Measurements from ENCODE around the gene FOXP1.

- TF ChIP-seq RNF2 (IDR thresholded peaks at IDR 0.05; ENCODE audit: borderline replicate concordance, low read depth, low read length, missing control alignments, poor library complexity, severe bottlenecking) (no peak), EZH2 (IDR thresholded peaks at IDR 0.05; ENCODE audit: low read depth, low read length, severe bottlenecking) (no peak), E2F6 (IDR thresholded peaks at IDR 0.05) (no peak), CHD1 (IDR thresholded peaks at IDR 0.05; ENCODE audit: low read depth, low read length) (no peak), POLR2A (IDR thresholded peaks at IDR 0.05; ENCODE audit: control extremely low read depth in 1 of 2, low read depth in 2 of 2, low read length in 2 of 2) (no peak), SP2 (IDR thresholded peaks at IDR 0.05; ENCODE audit: low read length) (no peak), CTCF (IDR thresholded peaks at IDR 0.05; ENCODE audit: control extremely low read depth in 1 of 3, insufficient read depth in 1 of 3, low read depth in 1 of 3, low read length in 3 of 3) (no peak), ATF2 (IDR thresholded peaks at IDR 0.05; ENCODE audit: low read length) (no peak), CHD2 (IDR thresholded peaks at IDR 0.05; ENCODE audit: low read length) (no peak)
These were observed 222.8 kb downstream of the FOXP1 start for GRCh38 chr3:71360764-71361163.

All from H1 (cell line).